DOHH2 (cell line): ENCODE results near the gene KRTAP12-2.
"Not testable (repeated sequence)": the region's sequence is repeated elsewhere in the genome, so short reads cannot be mapped to it uniquely, and the experiment has no call there.

Experiments
- H3F3A ChIP-seq: fragments of 200-600 bp; sonication (generic), shearing (Covaris generic); 2 replicates; pipeline ENCODE4 v1.6.0; 2016; ENCODE audit warnings: antibody characterized with exemption, mild to moderate bottlenecking; ENCODE audit not compliant: control insufficient read depth, insufficient read depth
- H3K27ac ChIP-seq: fragments of 200-600 bp; sonication (generic); 2 replicates; pipeline ENCODE4 v1.5.1; 2014; ENCODE audit warnings: low read depth, mild to moderate bottlenecking, low read length, moderate library complexity
- H3K27me3 ChIP-seq: fragments of 200-600 bp; sonication (generic); 2 replicates; pipeline ENCODE4 v1.6.1; 2014; ENCODE audit warnings: mild to moderate bottlenecking, low read length, mixed read lengths; ENCODE audit not compliant: control insufficient read depth
- H3K36me3 ChIP-seq: fragments of 200-600 bp; sonication (generic); 2 replicates; pipeline ENCODE4 v1.6.1; 2014; ENCODE audit warnings: mild to moderate bottlenecking, low read length, moderate library complexity, mixed read lengths; ENCODE audit not compliant: control insufficient read depth
- H3K4me1 ChIP-seq: fragments of 200-600 bp; sonication (generic); 2 replicates; pipeline ENCODE4 v1.6.1; 2014; ENCODE audit warnings: mild to moderate bottlenecking, low read length, mixed read lengths; ENCODE audit not compliant: control insufficient read depth
- H3K4me2 ChIP-seq: fragments of 200-600 bp; sonication (generic); 2 replicates; pipeline ENCODE4 v1.6.0; 2014; ENCODE audit warnings: mild to moderate bottlenecking, low read length, moderate library complexity
- H3K4me3 ChIP-seq: fragments of 200-600 bp; sonication (generic); 2 replicates; pipeline ENCODE4 v1.5.1; 2014; ENCODE audit warnings: mild to moderate bottlenecking, low read length, mixed read lengths
- H3K79me2 ChIP-seq: fragments of 200-600 bp; sonication (generic); 2 replicates; pipeline ENCODE4 v1.6.1; 2014; ENCODE audit warnings: mild to moderate bottlenecking, low read length, mixed read lengths; ENCODE audit not compliant: control insufficient read depth
- H3K9me2 ChIP-seq: fragments of 200-600 bp; sonication (generic); replicated peaks from 2 replicates; pipeline ENCODE4 v1.6.1; 2014; ENCODE audit warnings: mild to moderate bottlenecking, low read length, mixed read lengths; ENCODE audit not compliant: control insufficient read depth
- H3K9me3 ChIP-seq: fragments of 200-600 bp; sonication (generic); 2 replicates; pipeline ENCODE4 v1.6.1; 2014; ENCODE audit warnings: antibody characterized with exemption, low read length, mixed read lengths; ENCODE audit not compliant: control insufficient read depth, insufficient read depth
- H4K20me1 ChIP-seq: fragments of 200-600 bp; sonication (generic); 2 replicates; pipeline ENCODE4 v1.6.0; 2014; ENCODE audit warnings: low read depth, mild to moderate bottlenecking, antibody characterized with exemption, low read length, moderate library complexity; ENCODE audit not compliant: control insufficient read depth, insufficient read depth
- EZH2phosphoT487 ChIP-seq: fragments of 200-600 bp; sonication (generic); IDR thresholded peaks from 2 replicates; pipeline ENCODE4 v1.6.1; 2017; ENCODE audit warnings: borderline replicate concordance, mild to moderate bottlenecking, antibody characterized with exemption, low read length, moderate library complexity, mixed read lengths
- TF ChIP-seq, protein P1 (sequence below): fragments of 200-600 bp; sonication (generic); IDR thresholded peaks from one replicate; pipeline ENCODE4 v1.5.1; 2014; ENCODE audit warnings: antibody characterized with exemption, mild to moderate bottlenecking, low read depth, low read length; ENCODE audit not compliant: poor library complexity, severe bottlenecking

Gene KRTAP12-2

GRCh38 chr21:44686000-44686781, 19.5 kb upstream of the KRTAP12-2 start:
- H3K4me1 ChIP-seq: no peaks in the 10 kb centered on the region
- H3K27me3 ChIP-seq: peaks cover 3% of the 10 kb centered on the region
- H3K4me2 ChIP-seq: no peak overlapping the region
- H3K9me2 ChIP-seq: no peaks in the 10 kb centered on the region
- H3K79me2 ChIP-seq: no peaks in the 10 kb centered on the region
- H3K9me3 ChIP-seq: no peaks in the 10 kb centered on the region
- no peaks in the 10 kb centered on the region for H4K20me1 ChIP-seq
- H3K36me3 ChIP-seq: no peaks in the 10 kb centered on the region
- TF ChIP-seq EZH2phosphoT487: no peak
- TF ChIP-seq, protein P1, sequence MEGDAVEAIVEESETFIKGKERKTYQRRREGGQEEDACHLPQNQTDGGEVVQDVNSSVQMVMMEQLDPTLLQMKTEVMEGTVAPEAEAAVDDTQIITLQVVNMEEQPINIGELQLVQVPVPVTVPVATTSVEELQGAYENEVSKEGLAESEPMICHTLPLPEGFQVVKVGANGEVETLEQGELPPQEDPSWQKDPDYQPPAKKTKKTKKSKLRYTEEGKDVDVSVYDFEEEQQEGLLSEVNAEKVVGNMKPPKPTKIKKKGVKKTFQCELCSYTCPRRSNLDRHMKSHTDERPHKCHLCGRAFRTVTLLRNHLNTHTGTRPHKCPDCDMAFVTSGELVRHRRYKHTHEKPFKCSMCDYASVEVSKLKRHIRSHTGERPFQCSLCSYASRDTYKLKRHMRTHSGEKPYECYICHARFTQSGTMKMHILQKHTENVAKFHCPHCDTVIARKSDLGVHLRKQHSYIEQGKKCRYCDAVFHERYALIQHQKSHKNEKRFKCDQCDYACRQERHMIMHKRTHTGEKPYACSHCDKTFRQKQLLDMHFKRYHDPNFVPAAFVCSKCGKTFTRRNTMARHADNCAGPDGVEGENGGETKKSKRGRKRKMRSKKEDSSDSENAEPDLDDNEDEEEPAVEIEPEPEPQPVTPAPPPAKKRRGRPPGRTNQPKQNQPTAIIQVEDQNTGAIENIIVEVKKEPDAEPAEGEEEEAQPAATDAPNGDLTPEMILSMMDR: no peak
- no peaks in the 10 kb centered on the region for H3F3A ChIP-seq
- H3K4me3 ChIP-seq: no peak overlapping the region
- no peak overlapping the region for H3K27ac ChIP-seq

GRCh38 chr21:44685050-44685449, 18.3 kb upstream of the KRTAP12-2 start:
- not testable (repeated sequence) for H3K36me3 ChIP-seq, H3K4me3 ChIP-seq, H3F3A ChIP-seq, H3K4me1 ChIP-seq, H3K4me2 ChIP-seq, H4K20me1 ChIP-seq, H3K9me2 ChIP-seq, H3K27ac ChIP-seq, H3K9me3 ChIP-seq, H3K27me3 ChIP-seq, H3K79me2 ChIP-seq

- Histone ChIP-seq H3K4me2 (no peak overlapping the region), H3K27ac (no peak overlapping the region), H4K20me1 (no peaks in the 10 kb centered on the region), H3K4me1 (no peaks in the 10 kb centered on the region), H3K9me2 (no peaks in the 10 kb centered on the region), H3K27me3 (peaks cover 3% of the 10 kb centered on the region), H3F3A (no peaks in the 10 kb centered on the region), H3K79me2 (no peaks in the 10 kb centered on the region), H3K4me3 (no peak overlapping the region), H3K9me3 (no peaks in the 10 kb centered on the region), H3K36me3 (no peaks in the 10 kb centered on the region)
- TF ChIP-seq, protein P1: no peak
- no peak for TF ChIP-seq EZH2phosphoT487
Measured at GRCh38 chr21:44684483-44684882, 17.8 kb upstream of the KRTAP12-2 start.

DNA sequence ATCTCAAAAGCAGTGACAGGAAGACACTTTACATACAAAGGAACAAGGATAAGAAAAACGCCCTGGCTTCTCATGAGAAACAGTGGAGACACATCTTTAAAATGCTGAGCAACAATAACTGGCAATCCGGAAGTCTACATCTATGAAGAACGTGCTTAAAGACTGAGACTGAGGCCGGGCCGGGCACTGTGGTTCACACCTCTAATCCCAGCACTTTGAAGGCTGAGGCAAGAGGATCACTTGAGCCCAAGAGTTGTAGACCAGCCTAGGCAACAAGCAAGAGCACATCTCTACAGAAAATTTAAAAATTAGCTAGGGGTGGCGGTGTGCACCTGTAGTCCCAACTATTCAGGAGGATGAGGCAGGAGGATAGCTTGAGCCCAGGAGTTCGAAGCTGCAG, 17.4 kb upstream of the KRTAP12-2 start:
- peaks cover 3% of the 10 kb centered on the region for H3K27me3 ChIP-seq
- H3K36me3 ChIP-seq: no peaks in the 10 kb centered on the region
- no peak for TF ChIP-seq EZH2phosphoT487
- TF ChIP-seq, protein P1: no peak
- H3K4me1 ChIP-seq: no peaks in the 10 kb centered on the region
- H3K9me2 ChIP-seq: no peaks in the 10 kb centered on the region
- no peaks in the 10 kb centered on the region for H4K20me1 ChIP-seq
- H3K79me2 ChIP-seq: no peaks in the 10 kb centered on the region
- no peak overlapping the region for H3K27ac ChIP-seq
- H3F3A ChIP-seq: no peaks in the 10 kb centered on the region
- no peak overlapping the region for H3K4me3 ChIP-seq
- H3K9me3 ChIP-seq: no peaks in the 10 kb centered on the region
- H3K4me2 ChIP-seq: no peak overlapping the region
